Activated T-helper 1 cell treated with Interleukin-2 at 50 U/mL for 16 hours (primary cell): ENCODE results near the gene BTBD6.
A peak's percentile ranks its signal among the peaks of the same experiment; 100 is the strongest.

Source experiments
- DNase-seq: peaks from one replicate; pipeline ENCODE4 v3.0.0-alpha.2; 2020; ENCODE audit warnings: low read depth

The BTBD6 gene

DNA sequence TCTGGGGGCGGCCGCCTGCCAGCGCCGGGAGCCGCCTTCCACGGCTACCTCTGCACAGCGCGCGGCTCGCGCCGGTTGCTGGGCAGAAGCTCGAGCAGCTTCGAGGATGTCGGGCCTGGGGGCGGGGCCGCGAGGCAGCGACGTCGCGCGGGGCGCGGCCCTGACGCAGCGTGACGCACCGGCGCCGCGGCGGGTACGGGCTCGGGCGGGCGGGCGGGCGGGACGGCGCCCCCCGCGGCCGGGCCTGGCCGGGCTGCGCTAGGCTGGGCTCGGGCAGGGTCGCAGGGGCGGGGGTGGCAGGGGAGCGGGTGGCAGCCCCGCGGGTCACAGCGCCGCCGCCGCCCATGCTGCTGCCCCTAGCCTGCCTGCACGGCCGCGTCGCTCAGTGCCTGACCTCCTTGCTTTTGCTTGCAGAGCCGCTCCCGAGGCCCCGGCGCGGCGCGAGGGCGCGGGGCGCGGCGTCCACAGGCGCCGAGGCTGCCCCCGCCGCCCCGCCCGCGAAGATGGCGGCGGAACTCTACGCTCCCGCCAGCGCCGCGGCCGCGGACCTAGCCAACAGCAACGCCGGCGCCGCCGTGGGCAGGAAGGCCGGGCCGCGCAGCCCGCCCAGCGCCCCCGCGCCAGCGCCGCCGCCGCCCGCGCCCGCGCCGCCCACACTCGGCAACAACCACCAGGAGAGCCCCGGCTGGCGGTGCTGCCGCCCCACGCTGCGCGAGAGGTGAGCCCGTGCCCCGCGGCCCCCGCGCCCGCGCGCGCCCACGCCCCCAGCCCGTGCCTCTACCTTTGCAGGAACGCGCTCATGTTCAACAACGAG is at the start of gene BTBD6:
Gene BTBD6, plus strand, starts transcription at position 166 of the 814 bp plus-strand sequence. Its CDS starts 179 bp downstream, at position 345.
- DNase-seq: peak; percentile 86

DNA sequence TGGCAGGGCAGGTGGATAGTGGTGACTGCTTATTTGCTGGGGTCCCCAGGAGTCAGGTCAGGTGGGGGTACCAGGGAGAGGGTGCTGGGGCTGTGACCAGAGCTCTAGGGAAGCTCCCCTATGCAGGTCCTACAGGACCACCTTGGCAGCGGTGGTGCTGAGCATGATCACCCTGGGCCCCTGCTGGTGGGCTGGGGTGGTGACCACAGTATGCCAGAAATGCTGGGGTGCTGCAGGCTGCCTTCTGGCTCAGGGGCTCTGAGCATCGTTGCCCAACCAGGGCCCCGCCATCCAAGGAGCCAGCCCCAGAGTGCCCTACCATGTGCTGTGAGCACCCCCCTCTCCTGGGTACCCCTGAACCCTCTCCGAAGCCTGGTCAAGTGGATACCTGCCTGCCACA is 49.7 kb upstream of the BTBD6 start:
- DNase-seq: no peak

DNA sequence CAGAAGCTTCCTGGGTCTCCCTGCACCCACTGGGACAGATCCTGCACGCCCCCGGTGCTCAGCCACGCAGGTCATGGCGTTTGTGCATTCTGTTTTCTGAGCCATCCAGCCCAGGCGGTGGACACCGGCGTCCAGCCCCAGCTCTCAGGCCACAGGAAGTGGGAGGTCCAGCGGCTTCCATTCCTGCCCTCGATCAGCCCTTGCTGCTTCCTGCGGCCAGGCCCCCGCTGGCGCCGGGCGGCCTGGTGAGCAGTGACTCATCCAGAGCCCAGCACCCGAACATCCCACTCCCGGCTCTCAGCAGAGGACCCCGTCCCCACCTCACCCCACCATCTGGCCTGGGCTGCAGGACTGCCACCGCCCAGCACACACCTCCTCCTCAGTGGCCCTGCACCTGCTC is 49.2 kb upstream of the BTBD6 start:
- DNase-seq: no peak

DNA sequence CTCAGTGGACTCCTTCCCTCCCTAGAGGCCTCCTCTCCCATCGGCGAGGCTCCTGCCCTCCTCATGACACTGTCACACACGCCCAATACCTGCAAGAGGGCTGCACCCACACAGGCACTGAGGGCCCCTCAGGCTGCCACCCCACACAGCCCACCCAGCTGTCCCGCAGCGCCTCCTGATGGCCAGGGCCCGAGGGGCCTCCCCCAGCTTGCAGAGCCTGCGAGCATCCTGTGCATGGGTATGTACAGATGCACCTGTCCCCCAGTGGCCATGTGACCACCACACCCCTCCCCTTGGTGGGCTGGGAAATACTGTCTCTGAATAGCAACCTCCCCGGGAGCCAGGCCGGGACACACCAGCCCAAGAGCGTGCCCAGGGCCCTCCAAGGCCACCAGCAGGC is 48.3 kb upstream of the BTBD6 start:
- no peak for DNase-seq

DNA sequence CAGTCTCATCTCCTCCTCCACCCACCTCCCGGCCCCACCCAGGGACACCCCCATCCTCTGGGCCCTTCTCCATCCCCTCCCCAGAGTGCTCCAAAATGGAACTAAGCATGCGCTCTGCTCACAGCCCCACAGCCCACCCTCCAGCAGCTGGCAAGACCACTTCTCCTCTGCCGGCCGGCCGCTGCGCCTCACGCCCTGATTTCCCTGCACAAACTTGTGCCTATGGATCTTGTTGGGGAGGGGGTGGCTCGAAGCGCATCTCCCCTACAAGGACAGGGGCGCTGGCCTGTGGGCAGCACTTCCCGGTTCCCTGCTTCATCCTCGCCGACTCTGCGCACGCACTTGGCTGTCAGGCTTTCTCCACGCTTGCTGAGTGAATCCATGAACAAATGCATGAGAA is 47.7 kb upstream of the BTBD6 start:
- DNase-seq: no peak

DNA sequence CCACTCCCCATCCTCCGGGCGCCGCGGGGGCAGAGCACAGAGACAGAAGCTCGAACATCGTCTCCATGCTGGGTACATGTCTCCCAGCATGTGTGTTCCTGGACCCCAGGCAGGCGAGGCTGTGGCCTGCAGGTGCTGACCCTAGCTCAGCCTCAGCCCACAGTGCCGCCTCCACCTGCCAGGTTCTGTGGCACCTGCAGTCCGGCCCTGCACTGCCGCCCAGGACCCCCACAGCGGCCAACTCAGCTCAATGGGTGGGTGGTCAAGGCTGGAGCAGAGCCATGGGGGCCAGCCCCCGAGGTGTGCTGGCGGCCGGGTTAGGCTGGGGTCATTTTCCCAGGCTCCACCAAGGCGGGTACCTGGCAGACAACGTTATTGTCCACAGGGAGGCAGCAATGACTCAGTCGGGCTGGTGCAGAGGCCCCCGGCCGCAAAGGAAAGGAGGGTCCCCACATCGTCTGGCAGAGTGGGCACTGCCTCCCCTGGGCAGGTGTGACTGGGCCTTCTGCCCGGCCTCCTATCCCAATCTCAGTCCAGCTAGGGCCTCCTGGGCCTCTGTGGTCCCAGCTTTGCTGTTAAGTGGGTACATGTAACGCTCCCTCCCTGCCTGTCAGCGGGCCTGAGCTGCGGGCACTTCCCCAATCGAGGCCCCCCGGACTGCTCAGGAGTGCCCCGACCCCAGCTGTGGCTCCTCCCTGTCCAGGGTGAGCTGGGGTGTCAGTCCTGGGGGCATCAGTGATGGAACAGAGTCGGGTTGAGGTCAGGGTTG is 47.0 kb upstream of the BTBD6 start:
- no peak for DNase-seq

DNA sequence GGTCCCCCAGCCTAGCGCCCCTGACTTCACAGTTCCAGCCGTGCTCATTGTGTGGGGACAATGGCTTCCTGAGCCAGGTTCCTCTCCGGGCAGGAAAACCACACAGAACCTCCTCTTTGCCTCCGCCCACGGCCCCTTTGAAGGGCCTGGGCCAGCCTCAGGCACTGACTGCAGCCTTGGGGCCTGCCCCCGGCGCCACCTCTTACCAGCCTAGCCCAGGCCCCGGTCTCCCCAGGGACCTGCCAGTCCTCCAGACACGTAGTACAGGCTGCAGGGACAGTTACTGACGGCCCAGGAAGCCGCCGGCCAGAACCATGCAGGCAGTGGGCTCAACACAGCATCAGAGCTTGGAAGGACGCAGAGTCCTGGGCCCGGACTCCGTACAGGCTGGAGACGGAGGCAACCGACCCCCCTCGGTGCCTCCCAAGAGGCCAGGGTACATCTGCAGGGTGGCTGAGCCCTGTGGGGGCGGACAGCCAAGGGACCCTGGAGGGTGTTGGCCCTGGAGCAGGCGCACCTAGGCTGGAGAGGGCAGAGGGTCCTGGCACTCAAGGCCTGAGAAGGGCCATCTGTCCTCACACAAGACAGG is 46.3 kb upstream of the BTBD6 start:
- DNase-seq: no peak

DNA sequence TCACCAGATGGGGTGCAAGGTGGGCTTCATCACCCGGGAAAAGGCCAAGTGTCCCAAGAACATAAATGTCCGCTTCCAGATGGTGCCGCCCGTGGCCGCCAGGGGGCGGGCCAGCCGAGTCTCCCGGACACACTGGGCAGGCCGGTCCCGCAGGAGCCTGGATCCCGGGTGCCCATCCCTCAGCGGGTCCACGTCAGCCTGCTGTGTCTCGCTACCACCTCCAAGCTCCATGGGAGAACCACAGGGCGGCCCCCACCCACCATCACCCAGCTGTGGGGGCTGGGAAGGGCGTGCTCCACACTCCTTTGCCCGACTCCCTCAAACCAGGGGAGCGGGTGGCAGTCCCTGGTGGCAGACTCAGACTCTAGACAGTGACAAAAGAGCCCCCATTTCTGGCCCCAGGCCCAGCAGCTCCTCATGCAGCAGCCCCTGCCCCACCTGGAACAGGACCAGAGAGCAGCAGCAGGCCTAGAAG is 45.2 kb upstream of the BTBD6 start:
- peak; percentile 49 for DNase-seq

DNA sequence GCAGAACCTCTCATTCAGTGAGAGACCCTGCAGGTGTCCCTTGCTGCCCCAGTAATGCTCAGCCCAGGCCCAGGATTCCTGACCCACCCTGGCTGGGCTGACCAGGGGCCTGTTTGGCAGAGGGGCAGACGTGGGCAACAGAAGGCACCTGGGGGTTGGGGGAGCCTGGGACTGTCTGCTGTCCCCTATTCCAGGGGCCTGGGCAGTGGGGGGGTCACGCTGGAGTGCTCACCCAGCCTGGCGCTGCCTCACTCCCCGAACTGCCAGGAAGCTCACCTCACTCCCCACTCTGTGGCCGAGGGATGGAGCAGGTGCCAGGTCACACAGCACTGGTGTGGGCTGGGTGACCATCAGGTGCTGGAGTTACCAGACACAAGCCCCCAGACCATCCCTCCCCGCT is 44.6 kb upstream of the BTBD6 start:
- DNase-seq: no peak

DNA sequence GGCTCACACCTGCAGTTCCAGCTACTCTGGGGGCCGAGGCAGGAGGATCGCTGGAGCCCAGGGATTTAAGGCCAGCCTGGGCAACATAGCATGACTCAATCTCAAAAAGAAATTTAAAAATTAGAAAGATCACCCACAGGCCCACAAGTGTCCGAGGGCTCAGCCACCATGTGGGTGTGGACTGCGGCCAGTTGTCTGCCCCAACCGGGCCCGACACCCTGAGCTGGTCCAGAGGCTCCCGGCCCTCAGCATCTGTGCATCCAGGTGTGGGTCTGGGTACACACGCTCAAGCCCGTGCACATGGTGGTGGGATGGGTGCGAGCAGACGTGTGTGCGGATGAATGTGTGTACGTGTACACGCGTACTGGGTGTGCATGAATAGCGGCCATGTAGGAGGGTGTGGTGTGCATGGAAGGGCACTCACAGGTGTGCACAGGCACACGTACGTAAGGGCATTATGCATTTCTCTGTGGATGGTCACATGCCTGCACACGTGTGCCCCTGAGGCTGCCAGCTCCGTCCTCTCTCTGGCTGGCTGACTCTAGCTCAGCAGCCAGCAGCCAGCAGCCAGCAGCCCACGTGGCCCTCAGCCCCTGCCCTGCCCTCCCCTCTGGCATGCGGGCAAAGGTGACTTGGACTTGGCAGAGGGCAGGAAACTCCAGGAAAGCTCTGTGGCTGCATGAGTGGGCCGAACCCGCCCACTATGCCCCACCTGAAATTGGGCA is 44.0 kb upstream of the BTBD6 start:
- no peak for DNase-seq

DNA sequence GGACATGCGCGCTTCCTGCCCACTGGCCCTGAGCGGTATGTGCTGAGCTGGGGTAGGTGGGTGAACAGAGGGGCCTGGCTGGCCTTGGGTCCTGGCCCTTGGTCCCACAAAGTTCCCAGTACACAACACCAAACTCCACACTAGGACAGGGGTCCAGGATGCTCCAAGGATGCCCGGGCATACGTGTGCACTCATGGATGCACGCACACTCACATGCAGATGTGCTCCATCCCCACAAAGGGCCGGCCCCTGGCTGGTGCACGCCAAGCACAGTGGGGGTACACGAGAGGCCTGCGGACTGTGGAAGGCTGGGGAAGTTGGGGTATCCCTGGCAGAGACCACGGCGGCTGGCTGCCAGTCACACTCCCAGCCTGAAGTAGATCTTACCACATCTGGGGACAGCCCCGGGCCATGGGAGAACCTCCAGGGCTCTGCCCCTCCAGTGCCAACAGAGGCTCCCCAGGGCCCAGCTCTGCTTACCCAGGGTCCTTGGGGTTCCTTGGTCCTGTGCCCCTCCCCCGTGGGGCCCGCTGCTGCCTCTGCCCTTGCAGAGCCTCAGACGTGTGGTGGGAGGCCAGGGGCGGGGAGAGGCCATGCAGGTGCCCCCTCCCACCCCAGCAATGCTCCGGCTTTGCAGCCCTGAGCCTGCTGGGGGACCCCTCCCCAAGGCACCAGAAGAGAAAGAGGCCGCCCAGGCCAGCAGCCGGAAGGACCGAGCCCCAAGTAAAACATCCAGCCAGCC is 43.2 kb upstream of the BTBD6 start:
- DNase-seq: no peak

DNA sequence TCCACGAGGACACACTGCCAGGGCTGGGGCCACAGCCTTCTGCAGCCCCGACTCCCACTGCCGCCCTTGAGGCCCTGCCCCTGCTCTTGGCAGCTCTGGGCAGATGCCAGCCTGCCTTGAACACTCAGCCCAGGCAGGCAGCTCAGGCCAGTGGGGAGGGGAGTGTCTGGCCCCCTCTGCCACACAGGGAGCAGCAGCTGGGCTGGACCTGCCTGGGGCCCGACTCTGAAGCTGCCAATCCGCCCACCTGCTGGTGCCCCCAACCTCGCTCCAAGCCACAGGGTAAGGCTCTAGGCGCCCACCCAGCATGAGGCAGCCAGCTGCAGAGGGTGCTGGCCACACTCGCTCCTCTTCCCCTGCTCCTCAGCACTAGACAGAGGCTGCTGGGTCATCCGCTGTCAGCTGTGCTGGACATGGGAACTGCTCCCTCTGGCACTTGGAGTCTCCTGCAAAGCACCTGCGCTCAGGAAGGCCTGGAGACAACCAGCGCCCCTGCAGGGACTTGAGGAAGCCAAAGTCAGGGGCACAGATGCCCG is 42.6 kb upstream of the BTBD6 start:
- no peak for DNase-seq

DNA sequence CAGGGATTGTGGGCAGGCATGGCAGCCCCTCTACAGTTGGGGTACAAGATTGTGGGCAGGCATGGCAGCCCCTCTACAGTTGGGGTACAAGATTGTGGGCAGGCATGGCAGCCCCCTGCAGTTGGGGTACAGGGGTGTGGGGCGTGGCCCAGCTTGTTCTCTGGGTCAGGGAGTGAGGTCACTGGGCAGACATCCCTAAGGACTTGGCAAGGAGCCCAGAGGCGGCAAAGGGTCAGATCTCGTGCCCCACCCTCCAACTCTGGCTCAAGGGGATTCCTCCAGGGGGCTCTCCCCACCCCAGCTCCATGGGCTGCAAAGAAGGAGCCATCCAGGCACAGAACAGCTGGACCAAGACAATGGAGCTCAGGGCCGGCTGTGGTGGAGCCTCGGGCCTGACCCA is 41.5 kb upstream of the BTBD6 start:
- DNase-seq: no peak

DNA sequence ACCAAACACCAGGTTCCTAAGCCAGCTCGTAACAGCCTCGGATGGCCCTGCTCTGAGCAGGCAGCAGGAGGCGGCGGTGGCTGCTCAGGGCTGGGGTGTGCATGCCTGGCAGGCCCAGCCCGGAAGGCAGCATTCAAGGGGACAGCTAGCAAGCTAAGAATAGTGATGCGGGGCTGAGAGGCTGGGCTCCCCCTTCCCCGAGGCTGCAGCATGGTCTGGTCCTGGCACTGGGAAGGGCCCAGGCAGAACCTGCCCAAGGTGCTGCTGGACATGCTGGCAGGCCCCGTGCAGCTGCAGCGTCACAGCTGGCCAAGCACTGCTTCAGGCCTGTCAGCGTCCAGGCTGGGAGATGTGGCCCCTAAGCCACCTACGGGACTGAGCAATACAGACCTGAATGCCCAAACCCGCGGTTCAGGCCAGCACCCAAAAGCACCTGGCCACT is 40.9 kb upstream of the BTBD6 start:
- DNase-seq: no peak

DNA sequence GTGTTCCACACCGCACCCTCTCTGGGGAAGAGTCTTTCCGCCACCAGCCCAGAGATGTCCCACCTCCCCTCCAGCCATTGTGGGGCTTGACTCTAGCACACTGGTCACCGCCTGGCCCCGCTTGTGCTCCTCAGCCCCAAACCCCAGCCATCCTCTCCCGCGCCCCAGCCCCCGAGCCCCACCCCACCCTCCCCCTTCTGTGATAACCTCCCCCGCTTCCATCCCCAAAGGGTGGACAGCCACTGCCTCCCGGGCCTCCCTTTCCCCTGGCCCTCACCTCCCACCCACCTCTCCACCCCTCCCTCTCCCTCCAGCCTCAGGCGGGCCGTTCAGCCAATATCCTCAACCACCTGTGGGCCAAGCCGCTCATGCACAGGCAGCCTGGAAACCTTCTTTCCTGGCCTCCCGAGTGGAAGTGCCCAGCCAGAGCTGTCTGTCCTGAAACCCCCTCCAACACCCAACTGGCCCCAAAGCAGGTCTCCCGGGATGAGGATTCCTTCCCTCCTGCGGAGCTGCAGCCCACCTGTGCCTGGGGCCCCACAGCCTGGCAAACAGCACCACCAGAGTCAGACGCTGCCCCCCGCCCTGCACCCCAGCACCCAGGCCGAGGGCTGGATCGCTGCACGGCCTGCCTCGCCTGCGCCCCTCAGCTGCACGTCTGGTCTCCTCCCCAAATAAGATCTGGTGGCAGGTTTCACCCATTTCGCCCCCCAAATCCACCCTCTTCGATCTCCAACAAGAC is 40.2 kb upstream of the BTBD6 start:
- DNase-seq: no peak

DNA sequence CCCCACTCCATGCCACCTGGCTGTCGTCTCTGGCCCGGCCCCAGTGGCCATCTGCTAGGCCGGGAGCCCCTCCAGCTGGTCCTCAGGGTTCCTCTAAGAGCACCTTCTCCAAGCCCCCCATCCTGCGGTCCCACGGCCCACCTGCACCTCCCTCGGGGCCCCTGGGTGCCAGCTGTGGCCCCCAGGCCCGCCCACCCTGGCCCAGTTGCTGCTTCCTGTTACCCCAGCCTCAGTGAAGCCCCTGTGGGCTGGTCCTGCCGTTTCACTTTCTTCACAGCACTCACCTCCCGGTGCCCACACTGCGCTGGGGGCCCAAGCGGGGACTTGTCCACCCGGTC is 39.6 kb upstream of the BTBD6 start:
- no peak for DNase-seq

DNA sequence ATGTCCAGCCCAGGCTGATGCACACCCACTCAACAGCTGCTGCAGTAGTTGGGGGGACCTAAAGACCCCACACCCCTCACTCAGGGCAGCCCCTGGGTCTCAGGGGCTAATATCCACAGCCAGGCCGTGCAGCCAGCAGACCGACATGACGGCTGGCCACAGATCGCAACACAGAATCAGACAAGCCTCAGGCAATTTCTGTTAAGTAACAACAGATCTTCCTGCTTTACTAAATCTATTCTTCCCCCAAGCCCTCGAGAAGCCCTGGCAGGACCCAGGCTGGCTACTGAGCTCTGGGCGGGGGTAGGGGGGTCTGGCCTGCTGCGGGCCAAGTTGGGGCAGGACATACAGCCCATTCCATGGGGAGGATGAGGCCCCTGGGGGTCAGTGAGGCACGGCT is 39.2 kb upstream of the BTBD6 start:
- no peak for DNase-seq

DNA sequence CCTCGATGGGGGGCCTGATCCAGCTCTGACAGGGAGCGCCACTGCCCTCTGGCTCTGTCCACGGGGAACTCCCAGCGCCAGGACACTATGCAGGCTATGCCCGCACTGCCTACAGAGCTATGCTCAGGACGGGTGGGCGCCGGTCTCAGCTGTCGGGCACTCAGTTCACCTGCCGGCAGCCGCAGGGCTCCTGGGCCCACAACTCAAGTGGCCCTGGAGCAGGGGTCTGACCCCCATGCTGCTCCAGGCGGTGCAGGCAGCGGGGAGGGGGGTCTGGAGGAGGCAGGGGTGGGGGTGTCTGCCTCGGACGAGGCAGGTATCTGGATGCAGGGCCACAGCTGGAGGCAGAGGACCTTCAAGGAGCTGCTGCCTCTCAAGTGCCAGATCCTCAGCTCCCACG is 38.7 kb upstream of the BTBD6 start:
- no peak for DNase-seq

DNA sequence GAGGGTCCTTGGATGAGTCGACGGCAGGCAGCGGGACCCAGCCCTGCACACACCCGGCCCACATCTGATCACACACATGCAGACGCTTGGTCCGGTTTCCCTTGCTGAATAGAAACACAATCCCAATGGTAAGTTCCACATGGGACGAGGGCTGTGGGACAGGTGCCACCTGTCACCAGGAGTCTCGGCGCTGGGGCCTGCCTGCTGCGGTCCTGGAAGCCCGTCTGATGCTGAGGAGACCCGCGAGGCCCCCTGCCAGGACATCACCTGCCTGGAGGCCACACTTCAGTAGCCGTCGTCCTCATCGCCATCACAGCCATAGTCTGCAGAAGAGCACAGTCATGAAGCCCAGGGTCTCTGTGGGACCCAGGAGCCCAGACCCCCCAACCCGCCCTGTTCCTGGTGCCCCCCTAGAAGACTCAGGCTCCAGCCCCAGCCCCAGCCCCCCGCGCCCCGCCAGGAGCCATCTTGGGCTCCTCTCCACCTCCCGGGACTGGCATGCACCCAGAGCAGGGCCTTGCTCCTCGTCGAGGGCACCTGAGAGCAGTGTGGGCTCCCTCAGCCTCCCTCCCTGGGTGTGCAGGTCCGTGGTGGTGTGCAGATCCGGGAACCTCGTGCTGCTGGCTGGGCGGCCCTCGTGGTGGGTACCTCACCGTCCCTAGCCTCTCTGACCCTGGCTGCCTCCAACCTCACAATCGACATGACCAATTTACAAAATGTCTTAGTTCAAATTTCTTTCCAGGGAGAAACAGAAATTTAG is 37.9 kb upstream of the BTBD6 start:
- DNase-seq: no peak
